HG02870 (cell line): ENCODE results near the gene KANSL1.

Source experiments
- ATAC-seq: cut with Tn5 transposase; IDR thresholded peaks from one replicate; pipeline ENCODE4 v1.9.1; 2021; ENCODE audit warnings: mild to moderate bottlenecking, moderate library complexity; ENCODE audit not compliant: unreplicated experiment

KANSL1 gene

DNA sequence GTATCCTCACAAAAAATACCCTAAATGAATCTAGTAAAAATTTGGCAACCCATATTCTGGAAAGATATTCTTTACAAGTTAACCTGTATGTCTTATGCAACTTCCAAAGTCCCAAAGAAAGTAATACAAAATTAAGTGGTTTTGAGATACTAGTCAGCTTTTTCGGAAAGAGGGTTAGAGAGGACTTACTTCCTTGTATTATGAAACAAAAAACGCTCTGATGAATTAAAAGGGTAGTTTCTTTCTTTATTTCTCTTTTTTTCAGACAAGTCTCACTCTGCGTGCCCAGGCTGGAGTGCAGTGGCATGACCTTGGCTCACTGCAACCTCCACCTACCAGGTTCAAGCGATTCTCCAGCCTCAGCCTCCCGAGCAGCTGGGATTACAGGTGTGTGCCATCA, 51.6 kb downstream of the KANSL1 start:
- no peak for ATAC-seq

DNA sequence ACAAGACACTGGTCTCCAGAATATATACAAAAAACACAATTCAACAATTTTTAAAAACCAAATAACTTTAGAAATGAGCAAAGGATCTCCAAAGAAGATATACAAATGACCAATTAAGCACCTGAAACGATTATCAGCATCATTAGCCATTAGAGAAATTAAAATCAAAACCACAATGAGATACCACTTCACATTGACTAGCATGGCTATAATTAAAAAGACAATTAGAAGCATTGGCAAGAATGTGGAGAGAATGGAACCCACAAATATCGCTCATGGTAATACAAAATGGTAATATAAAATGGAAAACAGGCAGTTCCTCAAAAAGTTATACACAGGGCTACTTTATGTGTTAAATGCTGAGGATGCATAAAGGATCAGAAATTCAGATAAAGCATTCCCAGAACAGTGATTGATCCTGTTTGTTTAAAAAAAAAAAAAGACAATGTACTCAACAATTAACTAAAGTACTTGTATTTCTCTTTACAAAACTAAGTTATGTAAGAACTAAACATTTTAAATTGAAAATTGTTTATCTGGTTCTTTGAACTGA, 52.5 kb downstream of the KANSL1 start:
- ATAC-seq: no peak

DNA sequence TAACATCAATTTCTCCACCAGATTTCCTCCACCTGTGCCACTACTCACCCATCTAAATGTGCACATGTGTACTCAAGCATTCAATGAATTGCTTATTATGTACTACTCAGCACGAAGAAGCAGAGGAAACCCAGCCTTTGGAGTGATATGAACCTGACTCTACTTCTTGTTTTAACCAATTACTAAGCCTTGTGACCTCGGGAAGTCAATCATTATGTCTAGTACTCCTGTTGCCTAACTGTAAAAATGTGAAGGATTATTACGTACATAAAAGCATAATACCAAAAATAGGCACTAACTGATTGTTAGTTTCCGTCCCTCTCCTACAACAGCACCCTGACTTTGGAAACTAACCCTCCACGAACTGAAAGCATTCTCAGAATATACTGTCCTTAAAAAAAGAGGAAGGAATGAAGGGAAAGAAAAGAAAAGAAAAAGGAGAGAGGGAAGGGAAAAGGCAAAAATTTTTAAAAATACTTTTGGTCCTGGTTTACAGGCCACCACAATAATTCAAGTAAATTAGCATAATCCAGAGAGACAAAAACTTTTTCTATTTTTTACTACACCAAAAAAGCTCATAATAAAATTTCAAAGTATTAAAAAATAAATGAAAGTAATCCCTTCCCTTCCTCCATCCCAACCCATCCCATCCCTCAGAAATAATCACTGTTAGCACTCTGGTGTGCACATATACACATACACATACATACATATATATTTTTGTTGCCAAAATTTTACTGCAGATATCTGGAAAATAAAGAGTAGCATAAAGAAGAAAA, 53.6 kb downstream of the KANSL1 start:
- ATAC-seq: no peak

DNA sequence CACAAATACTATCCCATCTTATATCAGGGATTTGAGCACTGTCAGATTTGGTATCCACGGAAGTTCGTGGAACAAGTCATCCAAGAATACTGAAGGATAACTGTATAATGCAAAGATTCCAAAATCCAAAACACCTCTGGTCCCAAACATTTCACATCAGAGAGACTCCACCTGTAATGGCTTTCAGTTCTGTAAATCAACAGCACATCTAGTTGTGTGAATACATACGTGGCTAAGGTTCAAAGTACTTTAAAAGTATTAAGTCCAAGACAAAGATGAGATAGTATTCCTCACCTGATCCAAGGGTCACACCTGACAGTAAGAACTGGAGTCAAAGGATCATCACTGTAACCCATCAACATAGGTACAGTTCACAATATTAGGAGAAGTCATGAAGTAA, 54.8 kb downstream of the KANSL1 start:
- no peak for ATAC-seq

DNA sequence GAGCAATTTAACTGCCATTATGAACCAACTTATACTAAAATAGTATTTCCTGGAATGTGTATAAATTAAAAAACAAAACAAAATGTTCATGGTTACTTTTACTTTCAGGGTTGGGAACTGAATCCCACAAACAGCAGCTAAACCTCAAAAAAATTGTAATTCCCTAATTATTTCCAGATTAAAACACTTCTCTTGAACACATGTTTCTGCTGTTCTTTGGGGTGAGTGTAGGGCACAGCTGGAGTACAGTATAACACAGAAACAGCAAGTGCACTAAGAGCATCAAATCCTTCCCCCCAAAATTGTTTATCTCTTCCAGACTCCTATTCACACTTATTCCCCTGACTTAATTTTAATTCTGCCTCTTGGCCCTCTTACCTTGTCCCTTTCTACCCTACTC, 56.4 kb downstream of the KANSL1 start:
- no peak for ATAC-seq

DNA sequence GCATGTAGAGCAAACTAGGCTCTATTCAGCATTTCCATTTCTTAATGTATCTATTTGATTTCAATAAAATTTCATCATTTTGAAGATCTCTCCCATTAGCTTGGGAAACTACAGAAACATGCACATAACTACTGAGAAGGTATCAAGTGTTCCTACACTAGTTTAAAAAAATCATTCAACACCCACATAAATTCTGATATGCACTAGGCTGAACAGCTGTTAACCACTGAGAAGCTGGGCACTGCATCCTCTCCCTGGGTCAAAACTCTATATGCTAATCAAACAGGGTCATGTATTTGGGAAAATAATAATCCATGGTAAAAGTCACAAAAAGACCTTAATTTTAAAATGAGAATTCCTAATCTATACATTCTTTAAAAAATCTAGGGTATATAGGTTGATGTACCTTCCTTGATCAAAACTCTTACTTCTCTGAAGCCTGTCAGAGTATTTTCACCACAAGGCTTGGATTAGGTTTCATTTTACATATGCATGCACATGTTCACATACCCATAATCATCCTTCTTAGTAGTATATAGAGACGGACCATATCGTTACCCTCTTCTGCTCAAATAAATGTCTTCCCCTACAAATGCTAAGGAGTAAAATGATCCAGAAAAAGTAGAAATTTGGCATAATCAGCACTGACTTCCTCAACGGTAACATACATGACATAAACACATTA, 57.2 kb downstream of the KANSL1 start:
- no peak for ATAC-seq

DNA sequence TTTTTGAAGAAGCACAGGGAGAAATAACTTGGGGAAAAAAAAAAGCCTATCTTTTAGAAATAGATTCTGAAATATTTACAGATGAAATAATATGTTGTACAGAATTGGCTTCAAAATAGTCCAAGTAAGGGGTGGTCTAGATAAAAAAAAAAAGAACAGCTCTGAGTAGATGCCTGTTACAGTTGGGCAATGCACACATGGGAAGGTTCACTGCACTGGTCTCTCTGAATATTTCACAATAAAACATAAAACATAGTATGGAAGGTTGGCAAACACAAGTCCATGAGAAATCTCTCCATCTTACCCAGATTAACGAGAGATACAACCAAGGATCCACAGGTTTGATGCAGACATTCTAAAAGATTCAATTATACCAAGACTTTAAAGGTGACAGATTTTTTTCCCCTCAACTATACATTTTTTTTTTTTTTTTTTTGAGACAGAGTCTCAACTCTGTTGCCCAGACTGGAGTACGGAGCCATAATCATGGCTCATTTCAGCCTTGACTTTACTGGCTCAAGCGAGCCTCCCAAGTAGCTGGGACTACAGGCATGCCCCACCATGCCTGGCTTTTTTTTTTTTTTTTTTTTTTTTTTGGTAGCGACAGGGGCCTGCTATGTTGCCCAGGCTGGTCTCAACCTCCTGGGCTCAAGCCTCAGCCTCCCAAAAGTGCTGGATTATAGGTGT, 58.0 kb downstream of the KANSL1 start:
- no peak for ATAC-seq

DNA sequence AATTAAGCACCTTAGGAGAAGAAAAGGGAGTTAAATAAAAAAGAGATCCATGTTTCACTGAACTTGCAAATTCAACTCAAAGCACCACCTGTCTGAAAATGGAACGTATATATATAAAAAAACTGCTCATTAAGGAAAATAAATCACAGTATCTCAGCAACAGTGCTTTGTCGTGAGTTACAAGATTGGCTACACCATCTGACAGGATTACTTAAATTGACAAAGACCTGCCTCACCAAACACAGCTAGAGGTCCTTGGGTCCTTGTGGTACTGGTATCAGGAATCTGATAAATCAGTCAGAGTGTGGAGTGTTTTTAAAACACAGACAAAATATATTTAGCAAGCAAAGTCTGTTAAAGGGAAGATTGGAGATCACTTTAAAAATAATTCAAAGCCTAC, 63.9 kb downstream of the KANSL1 start:
- no peak for ATAC-seq

DNA sequence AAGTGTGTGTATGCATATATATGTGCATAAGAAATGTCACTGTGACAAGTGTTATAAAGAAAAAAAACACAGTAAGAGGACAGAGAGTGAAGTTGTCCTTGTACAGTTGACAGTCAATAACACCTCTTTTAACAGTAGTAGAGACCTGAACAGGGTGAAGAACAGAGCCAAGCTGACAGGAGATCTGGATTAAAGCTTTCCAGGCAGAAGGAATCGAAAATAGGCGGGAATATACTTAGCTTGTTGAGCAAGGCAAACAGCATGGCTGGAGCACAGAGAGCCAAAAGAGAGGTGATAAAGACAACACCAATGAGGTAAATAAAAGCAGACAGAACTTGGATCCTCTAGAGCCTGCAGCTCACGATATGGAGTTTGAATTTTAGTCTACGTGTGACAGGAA, 64.8 kb downstream of the KANSL1 start:
- ATAC-seq: no peak

DNA sequence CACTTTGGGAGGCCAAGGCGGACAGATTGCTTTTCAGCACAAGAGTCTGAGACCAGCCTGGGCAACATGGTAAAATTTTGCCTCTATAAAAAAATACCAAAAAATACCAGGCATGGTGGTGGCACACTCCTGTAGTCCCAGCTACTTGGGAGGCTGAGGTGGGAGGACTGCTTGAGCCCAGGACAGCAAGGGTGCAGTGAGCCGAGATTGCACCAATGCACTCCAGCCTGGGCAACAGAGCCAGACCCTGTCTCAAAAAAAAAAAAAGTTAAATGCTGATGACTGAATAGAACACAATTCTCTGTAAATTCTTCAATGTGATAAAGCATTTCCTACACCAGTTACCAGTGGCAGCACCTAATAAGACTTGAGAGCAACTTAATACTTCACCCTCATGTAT, 65.7 kb downstream of the KANSL1 start:
- no peak for ATAC-seq

DNA sequence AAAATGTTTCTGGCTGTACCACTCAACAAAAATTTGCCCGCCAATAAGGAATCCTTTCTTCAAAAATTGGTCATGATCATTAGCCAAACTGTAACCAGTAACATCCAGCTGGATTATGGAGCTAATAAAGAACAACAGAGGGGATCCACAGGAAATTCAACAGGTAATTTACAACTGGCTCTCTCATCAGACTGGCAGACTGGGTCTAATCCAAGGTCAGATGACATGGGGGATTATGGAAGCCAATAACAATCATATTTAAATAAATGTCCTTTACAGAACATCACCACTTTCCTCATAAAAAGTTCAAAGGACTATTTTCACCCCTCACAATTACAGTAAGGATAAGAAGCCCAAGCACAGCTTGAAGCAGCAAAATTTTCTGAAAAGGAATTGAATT, 66.4 kb downstream of the KANSL1 start:
- ATAC-seq: no peak

DNA sequence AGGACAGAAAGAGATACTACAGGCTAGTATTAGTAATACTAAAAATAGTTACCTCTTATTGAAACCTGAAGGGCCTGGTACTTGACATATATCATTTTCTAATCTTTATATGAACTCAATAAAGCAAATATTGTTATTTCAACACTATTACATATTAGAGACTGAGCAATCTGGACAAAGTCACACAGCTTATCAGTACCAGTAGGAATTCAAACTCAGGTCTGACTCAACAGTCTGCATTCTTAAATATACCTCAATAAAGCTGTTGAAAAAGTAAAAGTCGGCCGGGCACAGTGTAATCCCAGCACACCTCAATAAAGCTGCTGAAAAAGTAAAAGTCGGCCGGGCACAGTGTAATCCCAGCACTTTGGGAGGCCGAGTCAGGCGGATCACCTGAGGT, 67.4 kb downstream of the KANSL1 start:
- ATAC-seq: no peak

DNA sequence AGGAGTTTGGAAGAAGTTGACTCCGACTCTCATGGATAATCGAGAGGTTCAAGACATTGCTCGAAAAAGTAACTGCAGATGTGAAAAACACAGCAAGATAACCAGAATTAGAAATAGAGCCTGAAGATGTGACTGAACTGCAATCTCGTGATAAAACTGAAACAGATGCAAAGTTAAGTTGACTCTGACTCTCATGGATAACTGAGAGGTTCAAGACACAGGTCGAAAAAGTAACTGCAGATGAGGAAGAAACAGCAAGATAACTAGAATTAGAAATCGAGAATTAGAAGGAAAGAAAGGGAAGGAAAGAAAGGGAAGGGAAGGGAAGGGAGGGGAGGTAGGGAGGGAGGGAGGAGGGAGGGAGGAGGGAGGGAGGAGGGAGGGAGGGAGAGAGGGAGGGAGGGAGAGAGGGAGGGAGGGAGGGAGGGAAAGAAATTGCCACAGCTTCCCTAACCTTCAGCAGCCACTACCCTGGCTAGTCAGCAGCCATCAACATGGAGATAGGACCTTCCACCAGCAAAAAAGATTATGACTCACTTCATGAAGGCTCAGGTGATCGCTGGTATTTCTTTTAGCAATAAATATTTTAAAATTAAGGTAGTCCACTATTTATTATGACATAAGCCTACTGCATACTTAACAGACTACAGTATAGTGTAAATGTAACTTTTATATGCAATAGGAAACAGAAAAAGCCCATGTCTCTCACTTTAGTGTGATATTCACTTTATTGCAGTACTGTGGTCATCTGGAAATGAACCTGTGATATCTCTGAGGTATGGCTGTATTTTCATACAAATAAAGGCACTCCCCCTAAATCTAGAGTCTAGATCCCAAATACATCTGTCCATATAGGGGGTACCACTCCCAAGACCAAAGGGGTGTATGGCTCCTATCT, 68.3 kb downstream of the KANSL1 start:
- ATAC-seq: no peak

DNA sequence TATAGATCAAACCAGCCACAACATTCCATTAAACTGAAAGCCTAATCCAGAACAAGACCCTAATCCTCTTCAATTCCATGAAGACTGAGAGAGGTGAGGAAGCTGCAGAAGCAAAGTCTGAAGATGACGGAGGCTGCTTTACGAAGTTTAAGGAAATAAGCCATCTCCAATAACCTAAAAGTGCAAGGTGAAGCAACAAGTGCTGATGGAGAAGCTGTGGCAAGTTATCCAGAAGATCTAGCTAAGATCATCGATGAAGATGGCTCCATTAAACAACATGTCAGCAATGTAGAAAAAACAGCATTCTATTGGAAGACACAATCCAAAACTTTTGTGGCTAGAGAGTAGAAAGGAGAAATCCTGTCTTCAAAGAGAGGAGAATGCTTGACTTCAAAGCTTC, 69.6 kb downstream of the KANSL1 start:
- no peak for ATAC-seq

DNA sequence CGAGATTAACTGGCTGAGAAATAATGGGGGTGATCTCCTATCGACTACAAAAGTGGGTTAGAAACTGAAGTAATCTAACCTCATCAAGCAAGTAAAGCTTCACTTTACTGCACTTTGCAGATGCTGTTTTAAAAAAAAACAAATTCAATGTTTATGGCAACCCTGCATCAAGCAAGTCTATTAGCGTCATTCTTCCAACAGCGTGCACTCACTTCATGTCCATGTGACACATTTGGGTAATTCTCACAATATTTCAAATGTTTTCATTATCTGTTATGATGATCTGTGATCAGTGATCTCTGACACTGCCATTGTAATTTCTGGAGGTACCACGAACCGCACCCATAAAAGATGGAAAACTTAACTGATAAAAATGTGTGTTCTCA, 70.8 kb downstream of the KANSL1 start:
- ATAC-seq: no peak

DNA sequence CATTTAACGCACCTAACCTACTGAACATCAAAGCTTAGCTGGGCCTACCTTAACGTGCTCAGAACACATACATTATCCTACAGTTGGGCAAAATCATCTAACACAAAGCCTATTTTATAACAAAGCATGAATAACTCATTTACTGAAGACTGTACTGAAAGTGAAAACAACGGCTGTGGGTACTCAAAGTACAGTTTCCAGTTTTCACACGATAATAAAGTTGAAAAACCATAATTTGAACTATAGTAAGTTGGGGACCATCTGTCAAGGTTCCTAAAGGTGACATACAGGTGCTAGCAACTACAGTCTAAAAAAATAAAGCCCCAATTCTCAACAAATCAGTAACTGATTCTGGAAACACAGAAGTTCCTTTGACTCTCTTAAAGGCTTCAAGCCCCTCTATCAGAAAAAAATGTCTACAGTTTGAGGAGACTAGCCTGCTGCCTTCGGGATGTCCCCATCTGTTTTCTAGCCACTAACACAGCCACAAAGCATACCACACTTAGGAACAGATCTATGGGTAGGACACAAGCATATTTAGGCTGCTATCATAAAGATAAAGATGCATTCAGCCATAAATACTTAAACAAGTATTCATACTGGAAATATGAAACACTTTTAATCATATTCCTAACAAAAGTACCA, 71.3 kb downstream of the KANSL1 start:
- ATAC-seq: no peak

DNA sequence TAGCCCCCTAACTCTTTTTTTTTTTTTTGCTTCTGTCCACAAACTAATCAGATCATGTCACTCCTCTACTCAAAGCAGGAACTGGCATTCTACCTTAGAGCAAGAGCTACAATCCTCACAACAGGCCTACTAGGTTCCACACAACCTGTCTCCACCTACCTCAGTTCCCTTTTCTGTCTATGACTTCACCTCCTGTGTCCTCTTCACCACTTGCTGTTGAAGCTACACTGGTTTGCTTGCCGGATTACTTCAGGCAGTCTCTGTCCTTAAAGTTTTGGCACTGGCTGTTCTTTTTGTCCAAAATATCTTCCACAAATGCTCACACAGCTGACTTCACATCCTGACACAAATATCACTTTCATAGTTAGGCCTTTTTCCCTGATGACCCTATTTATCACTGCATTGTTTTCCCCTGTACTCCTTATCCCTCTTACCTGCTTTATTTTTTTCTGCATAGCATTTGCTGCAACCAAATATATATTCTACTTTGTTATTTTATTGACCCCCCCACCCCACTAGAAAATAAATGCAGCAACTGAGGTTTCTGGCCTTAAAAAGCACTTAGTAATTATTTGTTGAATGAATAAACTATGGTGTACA, 72.0 kb downstream of the KANSL1 start:
- ATAC-seq: no peak

DNA sequence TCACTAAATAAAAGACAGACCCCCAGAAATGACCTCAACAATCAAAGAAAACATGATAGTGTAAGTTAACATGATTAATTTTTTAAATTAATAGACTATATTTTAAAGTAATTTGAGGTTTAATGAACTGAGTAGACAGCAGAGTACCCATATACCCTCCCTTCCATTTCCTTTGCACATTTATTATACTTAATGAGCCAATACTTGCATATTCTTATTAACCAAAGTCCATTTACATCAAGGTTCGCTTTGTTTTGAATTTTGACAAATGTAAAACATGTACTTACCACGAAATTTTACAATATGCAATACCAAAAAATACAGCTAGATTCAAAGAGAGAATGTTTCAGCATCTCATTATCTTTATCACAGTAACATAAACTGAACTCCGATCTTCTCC, 72.7 kb downstream of the KANSL1 start:
- ATAC-seq: no peak

DNA sequence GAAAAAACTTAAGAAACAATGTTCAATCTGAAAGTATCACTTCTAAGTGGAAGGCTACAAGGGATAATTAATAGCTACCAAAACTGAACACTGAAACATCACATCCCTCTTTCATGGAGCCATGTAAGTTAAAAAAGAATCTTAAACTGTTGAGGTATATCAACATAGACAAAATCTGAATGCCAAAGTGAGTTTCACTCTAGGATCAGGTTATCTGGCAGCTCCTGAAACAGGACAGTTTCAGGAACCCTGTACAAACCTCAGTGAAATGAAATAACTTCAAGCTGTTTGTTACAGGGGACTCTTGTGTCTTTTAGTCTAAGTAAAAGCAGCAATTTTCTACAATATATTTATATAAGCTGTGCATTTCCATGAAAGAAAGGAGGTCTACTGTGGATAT, 73.2 kb downstream of the KANSL1 start:
- ATAC-seq: no peak

DNA sequence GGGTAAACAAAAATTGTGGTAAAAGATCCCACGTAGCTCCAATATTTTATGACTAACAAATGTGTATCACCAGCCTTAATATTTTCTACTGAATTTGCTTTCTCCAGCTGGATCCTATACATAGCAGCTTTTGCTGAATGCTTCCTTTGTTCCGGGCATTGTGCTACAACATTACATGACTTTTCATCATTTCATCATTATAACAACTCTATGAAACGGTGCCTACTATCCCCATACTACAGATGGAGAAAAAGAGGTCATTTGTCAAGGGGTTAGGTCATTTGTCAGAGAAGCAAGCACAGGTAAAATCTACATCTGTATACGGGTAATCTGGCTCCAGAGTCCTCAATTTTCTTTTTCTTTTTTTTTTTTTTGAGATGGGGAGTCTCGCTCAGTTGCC, 74.3 kb downstream of the KANSL1 start:
- ATAC-seq: no peak
